Chondrocyte (in vitro differentiated cells): Measurements from ENCODE around the gene CHCHD3. TPM values are rescaled to one million over a fixed set of nuclear protein-coding genes. Genes with fewer than 3 reads are reported as not detected.

Source experiments
- DNase-seq: peaks from one replicate; pipeline ENCODE4 v3.0.0; 2021; ENCODE audit warnings: mixed read lengths, low spot score
- H3K27ac Mint-ChIP-seq: one replicate; pipeline ENCODE4 v1.8.0; 2021; ENCODE audit warnings: mild to moderate bottlenecking, moderate library complexity, mixed read lengths; ENCODE audit not compliant: unreplicated experiment
- H3K27me3 Mint-ChIP-seq: 2 replicates; pipeline ENCODE4 v1.8.0; 2021; ENCODE audit warnings: low read depth, mixed read lengths
- H3K36me3 Mint-ChIP-seq: 2 replicates; pipeline ENCODE4 v1.8.0; 2021; ENCODE audit warnings: low read depth, mixed read lengths
- H3K4me1 Mint-ChIP-seq: 2 replicates; pipeline ENCODE4 v1.8.0; 2021; ENCODE audit warnings: low read depth, mild to moderate bottlenecking, mixed read lengths
- H3K4me3 Mint-ChIP-seq: one replicate; pipeline ENCODE4 v1.8.0; 2021; ENCODE audit warnings: mild to moderate bottlenecking, moderate library complexity, mixed read lengths; ENCODE audit not compliant: unreplicated experiment
- H3K9me3 Mint-ChIP-seq: 2 replicates; pipeline ENCODE4 v1.8.0; 2021; ENCODE audit warnings: low read depth, mixed read lengths
- CTCF ChIP-seq: fragments of 200-600 bp; sonication (generic); IDR thresholded peaks from 2 replicates; pipeline ENCODE4 v1.5.0; 2021; ENCODE audit warnings: antibody characterized with exemption, mild to moderate bottlenecking, moderate library complexity
- total RNA-seq: library from RNA; stranded (reverse); gene quantifications from 3 replicates; pipeline ENCODE4 v1.2.1, GENCODE V29; 2021

The CHCHD3 gene
- total RNA-seq, 1 donor from 2014 or later: 42.6 TPM

- no peaks in the 10 kb centered on the region for H3K9me3 Mint-ChIP-seq
Observed at GRCh38 chr7:132780822-132781221, 301.1 kb downstream of the CHCHD3 start.

GRCh38 chr7:132779164-132779563 is 302.7 kb downstream of the CHCHD3 start:
- Mint-ChIP-seq H3K27ac (no peak overlapping the region), H3K27me3 (no peaks in the 10 kb centered on the region), H3K4me1 (peaks cover 10% of the 10 kb centered on the region), H3K36me3 (peaks cover 2% of the 10 kb centered on the region), H3K9me3 (no peaks in the 10 kb centered on the region), H3K4me3 (no peak overlapping the region)
- no peak for DNase-seq
- TF ChIP-seq CTCF: no peak

More at GRCh38 chr7:132780822-132781221, 301.1 kb downstream of the CHCHD3 start:
- no peaks in the 10 kb centered on the region for H3K27me3 Mint-ChIP-seq
- H3K27ac Mint-ChIP-seq: no peak overlapping the region
- peaks cover 15% of the 10 kb centered on the region for H3K4me1 Mint-ChIP-seq
- H3K4me3 Mint-ChIP-seq: no peak overlapping the region
- no peak for DNase-seq
- peaks cover 6% of the 10 kb centered on the region for H3K36me3 Mint-ChIP-seq
- no peak for TF ChIP-seq CTCF

GRCh38 chr7:132778761-132779160 is 303.1 kb downstream of the CHCHD3 start:
- Mint-ChIP-seq H3K27ac (no peak overlapping the region), H3K4me3 (no peak overlapping the region), H3K4me1 (peaks cover 7% of the 10 kb centered on the region), H3K27me3 (no peaks in the 10 kb centered on the region), H3K9me3 (no peaks in the 10 kb centered on the region), H3K36me3 (peaks cover 2% of the 10 kb centered on the region)
- DNase-seq: no peak
- TF ChIP-seq CTCF: no peak

- Mint-ChIP-seq H3K4me3 (no peak overlapping the region), H3K27ac (no peak overlapping the region), H3K4me1 (peaks cover 8% of the 10 kb centered on the region), H3K36me3 (peaks cover 2% of the 10 kb centered on the region), H3K9me3 (no peaks in the 10 kb centered on the region), H3K27me3 (no peaks in the 10 kb centered on the region)
- DNase-seq: no peak
- TF ChIP-seq CTCF: no peak
Observed at GRCh38 chr7:132777956-132778355, 303.9 kb downstream of the CHCHD3 start.

GRCh38 chr7:132777414-132777813 is 304.5 kb downstream of the CHCHD3 start:
- H3K4me1 Mint-ChIP-seq: peaks cover 8% of the 10 kb centered on the region
- H3K27me3 Mint-ChIP-seq: no peaks in the 10 kb centered on the region
- no peak overlapping the region for H3K4me3 Mint-ChIP-seq
- no peak for TF ChIP-seq CTCF
- peaks cover 2% of the 10 kb centered on the region for H3K36me3 Mint-ChIP-seq
- H3K27ac Mint-ChIP-seq: no peak overlapping the region
- H3K9me3 Mint-ChIP-seq: no peaks in the 10 kb centered on the region
- DNase-seq: no peak
